Left colon (tissue), 2 donors: Measurements from ENCODE around the gene PAFAH1B2. TPM values are rescaled to one million over a fixed set of nuclear protein-coding genes. Genes with fewer than 3 reads are reported as not detected.
"Not testable (repeated sequence)": the region's sequence is repeated elsewhere in the genome, so short reads cannot be mapped to it uniquely, and the experiment has no call there.

Source experiments
- ATAC-seq: fragments of 200-7000 bp; cut with Tn5 transposase; one replicate; pipeline ENCODE4 v1.9.1; 2020; ENCODE audit warnings: mild to moderate bottlenecking, moderate library complexity
- DNase-seq, 2 donors: peaks; one replicate each; pipeline ENCODE4 v3.0.0-alpha.2; 2020
- intact Hi-C, 2 donors: fragments of 100-400 bp; cut with DNase I in 1 of 2; cut with micrococcal nuclease in 1 of 2; formaldehyde crosslinking; loops; one replicate each; pipeline versions ENCODE4 v1.11.2 to v1.14.0; 2022; cut with DNase I, micrococcal nuclease
- total RNA-seq, 2 donors: library from RNA; stranded (reverse); fragmentation: NEBNext Ultra II Directional; extraction: Animal tissue kit (Norgen Biotek cat#: 25700); gene quantifications; one replicate each; pipeline ENCODE4 v1.2.1, GENCODE V29; 2021
- donor health status: DM: no; HTN: no; CAD: no.
- donor health status: DM: yes; HTN: yes; CAD: no.

Gene PAFAH1B2
- total RNA-seq, 2 donors from 2014 or later, result 74.0 to 75.5 TPM

- intact Hi-C loops, result loop anchor here (5.0 kb wide), 2 partner anchors 40 to 45 kb away; no protein-coding TSS in a partner anchor
- peak in 1 of 2 donors; percentile 23 for DNase-seq
- no peak for ATAC-seq
Measured at GRCh38 chr11:117182551-117182935, 38.5 kb downstream of the PAFAH1B2 start.

GRCh38 chr11:117183178-117183577 lies 39.1 kb downstream of the PAFAH1B2 start:
- intact Hi-C loops, result loop anchor here (5.0 kb wide), 2 partner anchors 39 to 44 kb away; no protein-coding TSS in a partner anchor
- DNase-seq, ATAC-seq: not testable (repeated sequence)

DNA sequence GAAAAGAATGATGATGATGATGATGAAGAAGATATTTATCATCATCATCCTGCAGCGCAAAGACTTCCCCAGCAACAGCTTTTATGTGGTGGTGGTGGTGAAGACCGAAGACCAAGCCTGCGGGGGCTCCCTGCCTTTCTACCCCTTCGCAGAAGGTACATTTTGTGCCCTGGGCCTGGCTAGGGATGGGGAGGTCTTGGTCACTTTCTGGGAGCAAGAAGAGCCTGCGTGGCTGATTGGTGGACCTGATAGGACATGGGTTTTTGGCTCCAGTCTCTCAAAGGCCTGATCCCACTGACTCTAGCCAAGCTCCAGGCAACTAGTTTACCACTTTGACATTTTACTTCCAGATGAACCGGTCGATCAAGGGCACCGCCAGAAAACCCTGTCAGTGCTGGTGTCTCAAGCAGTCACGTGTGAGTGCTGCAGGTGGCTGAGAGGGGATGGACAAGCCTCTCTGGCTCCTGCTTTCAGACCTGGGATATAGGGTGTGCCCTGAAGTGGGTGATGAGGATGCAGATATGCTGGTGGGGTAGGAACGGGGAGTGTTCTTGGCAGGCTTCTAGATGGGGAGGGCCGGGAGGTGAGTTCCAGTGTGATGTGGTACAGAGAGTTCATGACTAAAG lies 39.8 kb downstream of the PAFAH1B2 start:
- DNase-seq, result peak in 1 of 2 donors; percentile 62
- ATAC-seq, result peak; percentile 23

GRCh38 chr11:117185736-117186430 lies 41.8 kb downstream of the PAFAH1B2 start:
- no peak for DNase-seq
- no peak for ATAC-seq
- intact Hi-C loops, result no loop called here

More for the DNA sequence above, 39.8 kb downstream of the PAFAH1B2 start:
- intact Hi-C loops, result loop anchor here (5.0 kb wide), 2 partner anchors 38 to 43 kb away; no protein-coding TSS in a partner anchor

DNA sequence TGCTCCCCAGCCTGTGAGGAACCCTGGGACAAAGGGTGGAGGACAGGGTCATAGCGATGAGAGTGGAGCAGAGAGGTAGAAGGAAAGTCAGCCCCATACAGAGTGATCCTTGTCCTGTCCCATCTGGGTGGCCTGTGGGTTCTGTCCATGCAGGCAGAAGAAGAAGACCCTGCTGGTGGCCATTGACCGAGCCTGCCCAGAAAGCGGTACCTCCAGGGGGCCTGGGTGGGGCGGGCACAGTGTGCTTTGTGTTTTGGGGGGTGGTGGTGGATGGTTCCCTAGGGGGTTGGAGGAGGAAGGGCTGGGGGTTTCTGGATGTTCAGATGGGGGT lies 42.3 kb downstream of the PAFAH1B2 start:
- ATAC-seq, result no peak
- intact Hi-C loops, result no loop called here
- DNase-seq, result no peak

DNA sequence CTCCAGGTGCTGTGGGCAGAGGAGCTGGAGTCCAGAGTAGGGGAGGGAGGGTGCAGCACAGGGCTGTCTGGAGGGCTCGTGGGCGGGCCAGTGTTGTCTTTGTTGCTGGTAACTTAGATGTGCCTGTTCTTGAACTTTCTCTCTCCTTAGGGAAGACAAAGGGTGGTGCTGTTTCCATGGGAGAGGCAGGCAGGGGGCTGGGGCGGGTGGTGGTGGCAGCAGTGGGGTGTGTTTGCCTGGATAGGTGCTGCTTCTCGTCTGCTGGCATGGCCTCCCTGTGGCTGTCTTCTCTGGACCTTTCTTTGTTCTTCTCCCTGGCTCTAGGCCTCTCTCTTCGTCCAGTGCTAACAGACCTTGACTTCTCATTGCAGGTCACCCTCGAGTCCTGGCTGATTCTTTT lies 42.9 kb downstream of the PAFAH1B2 start:
- peak; percentile 7 for ATAC-seq
- DNase-seq, result no peak
- intact Hi-C loops, result no loop called here

DNA sequence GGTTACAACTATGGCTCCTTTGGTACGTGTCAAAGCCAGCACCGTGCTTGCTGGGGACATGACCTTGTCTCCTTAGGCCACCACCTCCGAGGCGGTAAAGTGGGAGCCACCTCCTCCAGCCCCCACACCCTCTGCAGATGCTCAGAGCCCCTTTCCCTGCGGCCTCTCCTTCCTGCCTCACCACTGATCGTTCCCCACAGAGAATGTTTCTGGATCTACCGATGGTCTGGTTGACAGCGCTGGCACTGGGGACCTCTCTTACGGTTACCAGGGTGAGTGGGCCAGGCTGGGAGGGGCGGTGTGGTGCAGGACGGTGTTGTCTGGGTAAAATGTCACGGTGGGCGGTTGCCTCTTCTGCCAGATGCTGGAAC lies 43.3 kb downstream of the PAFAH1B2 start:
- ATAC-seq (no peak), DNase-seq (no peak)
- intact Hi-C loops, result no loop called here

DNA sequence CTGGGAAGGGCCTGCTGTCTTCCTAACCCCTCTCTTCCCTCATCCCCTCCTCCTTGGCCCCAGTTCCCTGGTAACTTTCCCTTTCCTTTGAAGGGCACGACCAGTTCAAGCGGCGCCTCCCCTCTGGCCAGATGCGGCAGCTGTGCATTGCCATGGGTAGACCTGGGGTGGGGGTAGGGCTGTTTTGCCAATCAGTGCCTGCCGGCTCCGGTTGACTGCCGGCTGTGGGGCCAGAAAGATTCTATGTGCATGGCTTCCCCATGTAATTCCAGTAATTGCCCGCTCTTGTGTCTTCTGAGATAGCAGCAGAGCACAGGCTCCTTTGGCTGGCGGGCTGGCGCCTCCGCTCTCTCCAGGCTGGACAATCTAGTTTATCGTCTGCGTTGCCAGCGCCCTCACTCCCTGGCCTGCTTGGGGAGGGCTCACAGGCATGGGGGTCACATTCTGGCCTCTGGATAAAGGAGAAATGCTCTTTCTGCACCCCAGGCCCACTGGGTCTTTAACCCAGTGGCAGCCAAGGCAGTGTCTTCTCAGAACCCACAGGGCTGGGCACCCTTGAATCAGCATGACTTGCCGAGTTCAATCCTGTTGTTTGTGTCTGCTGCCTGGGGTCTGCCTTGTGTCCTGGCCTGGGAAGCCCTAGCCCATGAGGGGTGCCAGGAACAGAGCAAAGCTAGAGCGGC lies 43.9 kb downstream of the PAFAH1B2 start:
- DNase-seq (peak in 1 of 2 donors; percentile 6), ATAC-seq (no peak)
- intact Hi-C loops, result no loop called here

DNA sequence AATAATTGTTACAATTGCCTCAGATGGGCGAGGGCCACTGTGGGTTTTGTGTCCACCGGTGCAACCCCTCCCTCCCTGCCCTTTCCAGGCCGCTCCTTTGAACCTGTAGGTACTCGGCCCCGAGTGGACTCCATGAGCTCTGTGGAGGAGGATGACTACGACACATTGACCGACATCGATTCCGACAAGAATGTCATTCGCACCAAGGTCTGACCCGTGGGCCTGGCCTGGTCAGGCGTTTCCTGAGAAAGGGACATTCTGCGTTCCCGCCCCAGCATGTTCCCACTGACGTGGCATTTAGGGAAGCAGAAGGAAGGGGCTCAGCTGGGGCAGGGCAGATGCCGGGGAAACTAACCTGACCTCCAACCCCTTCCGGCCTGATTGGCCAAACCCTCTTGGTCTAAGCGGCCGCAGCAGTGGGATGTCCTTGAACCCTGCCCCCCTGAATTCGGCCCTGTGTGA lies 44.6 kb downstream of the PAFAH1B2 start:
- intact Hi-C loops, result no loop called here
- DNase-seq, result peak; percentile 31 to 38
- no peak for ATAC-seq

DNA sequence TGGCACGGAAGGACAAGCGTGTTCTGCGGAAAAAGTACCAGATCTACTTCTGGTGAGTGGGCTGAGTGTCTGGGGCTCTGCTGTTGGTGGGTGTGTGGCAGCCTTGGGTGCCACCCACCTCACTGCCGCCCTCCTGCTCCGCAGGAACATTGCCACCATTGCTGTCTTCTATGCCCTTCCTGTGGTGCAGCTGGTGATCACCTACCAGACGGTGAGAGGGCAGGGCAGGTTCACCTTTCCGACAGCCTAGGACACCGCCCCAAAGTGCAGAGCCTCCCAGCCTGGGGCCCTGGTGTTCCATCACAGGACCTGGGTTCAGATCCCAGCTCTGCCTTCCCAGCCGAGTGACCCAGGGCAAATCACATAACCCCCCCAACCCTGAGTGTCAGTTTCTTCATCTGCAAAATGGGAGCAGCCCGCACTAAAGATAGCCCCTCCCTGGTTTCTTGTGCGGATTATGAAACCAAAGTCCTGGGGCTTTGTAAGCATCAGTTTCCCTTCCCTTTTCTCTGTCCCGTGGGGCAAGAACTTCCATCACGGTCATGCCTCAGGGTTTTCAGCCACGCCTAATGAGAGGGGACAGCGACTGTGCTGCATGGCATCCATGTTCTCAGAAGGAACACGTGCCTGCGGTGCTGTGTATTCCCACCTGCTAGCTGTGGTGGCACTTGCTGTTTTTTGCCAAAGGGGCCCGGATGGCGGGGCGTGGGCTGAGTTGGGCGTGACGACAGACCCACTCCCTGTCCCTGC lies 45.3 kb downstream of the PAFAH1B2 start:
- no peak for ATAC-seq
- DNase-seq, result peak in 1 of 2 donors; percentile 53
- intact Hi-C loops, result no loop called here

DNA sequence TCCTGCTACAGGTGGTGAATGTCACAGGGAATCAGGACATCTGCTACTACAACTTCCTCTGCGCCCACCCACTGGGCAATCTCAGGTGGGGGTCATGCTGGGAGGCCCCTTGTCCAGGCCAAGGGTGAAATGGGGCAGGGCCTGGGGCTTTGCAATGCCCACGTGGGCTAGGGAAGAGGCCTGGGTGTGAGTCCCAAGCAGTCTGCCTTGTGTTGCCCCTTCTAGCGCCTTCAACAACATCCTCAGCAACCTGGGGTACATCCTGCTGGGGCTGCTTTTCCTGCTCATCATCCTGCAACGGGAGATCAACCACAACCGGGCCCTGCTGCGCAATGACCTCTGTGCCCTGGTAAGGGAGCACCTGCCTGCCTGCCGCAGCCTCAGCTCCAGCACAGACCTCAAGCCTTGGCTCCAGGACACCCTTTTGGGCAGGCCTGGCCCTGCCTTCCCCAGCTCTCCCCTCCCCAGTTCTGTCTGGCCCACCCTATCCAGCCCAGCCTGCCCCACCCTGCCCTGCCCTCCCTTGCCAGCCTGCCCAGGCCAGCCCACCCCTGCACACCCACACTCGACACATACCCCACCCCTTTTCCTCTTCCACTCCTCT lies 46.0 kb downstream of the PAFAH1B2 start:
- intact Hi-C loops, result no loop called here
- no peak for DNase-seq
- no peak for ATAC-seq

DNA sequence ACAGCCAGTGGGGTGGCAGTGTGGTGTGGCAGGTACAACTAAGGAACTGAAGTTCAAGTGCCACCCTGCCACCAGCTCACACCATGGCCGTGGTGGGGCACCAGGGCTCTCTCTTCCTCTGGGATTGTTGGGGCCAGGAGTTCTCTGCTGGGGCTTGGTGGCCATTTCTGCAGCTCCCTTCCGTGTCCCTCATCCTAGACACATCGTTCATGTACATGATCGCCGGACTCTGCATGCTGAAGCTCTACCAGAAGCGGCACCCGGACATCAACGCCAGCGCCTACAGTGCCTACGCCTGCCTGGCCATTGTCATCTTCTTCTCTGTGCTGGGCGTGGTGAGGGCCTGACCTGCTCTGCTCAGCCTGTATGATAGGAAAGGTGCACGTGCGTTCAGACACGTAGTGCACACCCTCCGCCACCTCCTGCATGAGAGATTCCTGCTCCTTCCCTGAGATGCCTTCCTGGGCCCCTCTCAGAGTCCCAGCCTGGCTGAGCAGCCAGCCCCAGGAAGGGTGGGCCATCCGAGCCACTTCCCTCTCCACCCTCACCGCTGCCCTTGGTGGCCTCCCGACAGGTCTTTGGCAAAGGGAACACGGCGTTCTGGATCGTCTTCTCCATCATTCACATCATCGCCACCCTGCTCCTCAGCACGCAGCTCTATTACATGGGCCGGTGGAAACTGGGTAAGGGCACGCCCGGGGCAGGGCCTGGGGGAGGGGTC lies 47.8 kb downstream of the PAFAH1B2 start:
- intact Hi-C loops, result no loop called here
- DNase-seq (no peak), ATAC-seq (no peak)

DNA sequence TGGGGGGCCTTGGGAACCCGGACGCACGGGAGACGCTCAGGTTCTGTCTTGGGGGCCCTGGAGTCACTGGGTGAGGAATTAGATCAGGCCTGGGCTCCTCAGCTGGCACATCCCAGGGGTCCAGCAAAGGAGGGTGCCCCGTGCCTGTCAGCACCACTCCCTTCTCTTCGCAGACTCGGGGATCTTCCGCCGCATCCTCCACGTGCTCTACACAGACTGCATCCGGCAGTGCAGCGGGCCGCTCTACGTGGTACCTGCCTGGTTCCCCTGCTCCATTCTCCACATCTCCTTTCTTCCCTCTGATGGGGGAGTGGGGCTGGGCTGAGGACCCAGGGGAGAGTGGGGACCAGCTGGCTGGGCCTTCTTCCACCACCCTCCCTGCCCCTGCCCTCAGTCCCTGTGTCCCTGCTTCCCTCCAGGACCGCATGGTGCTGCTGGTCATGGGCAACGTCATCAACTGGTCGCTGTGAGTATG lies 48.4 kb downstream of the PAFAH1B2 start:
- no peak for ATAC-seq
- DNase-seq, result no peak
- intact Hi-C loops, result no loop called here

GRCh38 chr11:117193130-117194020 lies 49.3 kb downstream of the PAFAH1B2 start:
- ATAC-seq, result no peak
- intact Hi-C loops, result no loop called here
- no peak for DNase-seq

GRCh38 chr11:117194267-117194666 lies 50.2 kb downstream of the PAFAH1B2 start:
- no peak for ATAC-seq
- DNase-seq, result no peak
- intact Hi-C loops, result no loop called here

DNA sequence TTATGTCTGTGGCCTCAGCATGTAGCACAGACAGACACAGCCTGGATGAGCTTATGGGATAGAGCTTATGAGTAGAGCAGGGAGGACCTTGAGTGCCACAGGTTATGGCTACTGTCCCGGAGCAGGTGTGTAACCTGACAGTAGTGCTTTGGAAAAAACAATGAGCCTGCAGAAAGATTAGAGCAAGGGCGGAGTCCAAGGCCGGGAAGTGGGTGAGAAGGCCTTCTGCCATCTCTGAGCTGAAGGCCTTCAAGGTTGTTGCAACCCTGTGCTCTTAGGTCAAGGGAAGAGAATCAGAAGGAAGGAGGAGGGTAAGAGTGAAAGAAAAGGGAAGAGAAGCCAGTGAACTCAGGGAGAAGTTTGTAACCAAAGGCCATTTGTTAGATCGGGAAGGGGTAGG lies 51.2 kb downstream of the PAFAH1B2 start:
- ATAC-seq, result peak; percentile 66
- intact Hi-C loops, result no loop called here
- no peak for DNase-seq

DNA sequence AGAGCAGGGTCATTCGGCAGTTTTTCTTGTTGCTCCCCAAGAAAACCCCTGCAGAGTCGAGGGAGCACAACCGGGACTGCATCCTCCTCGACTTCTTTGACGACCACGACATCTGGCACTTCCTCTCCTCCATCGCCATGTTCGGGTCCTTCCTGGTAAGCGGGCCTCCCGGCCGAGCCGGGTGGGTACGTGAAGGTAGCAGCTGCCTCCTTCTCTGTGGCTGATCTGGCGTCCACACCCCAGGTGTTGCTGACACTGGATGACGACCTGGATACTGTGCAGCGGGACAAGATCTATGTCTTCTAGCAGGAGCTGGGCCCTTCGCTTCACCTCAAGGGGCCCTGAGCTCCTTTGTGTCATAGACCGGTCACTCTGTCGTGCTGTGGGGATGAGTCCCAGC lies 51.7 kb downstream of the PAFAH1B2 start:
- ATAC-seq (no peak), DNase-seq (no peak)
- intact Hi-C loops, result no loop called here
